ENCODE data around the gene TMEM204. TPM values are rescaled to one million over a fixed set of nuclear protein-coding genes. Genes with fewer than 3 reads are reported as not detected.

The TMEM204 gene
- total and polyA plus RNA-seq, 10 of the 15 experiments (the other 5 are each of a cell fraction or from before 2014, with no cell fraction given), result 0.05 to 0.30 (median 0.18) TPM; not detected in 7

GRCh38 chr16:1561266-1561665 is 27.8 kb downstream of the TMEM204 start:
- no peak overlapping the region for H3K4me2 ChIP-seq (ENCODE audit: control insufficient read depth, insufficient read depth)
- H3K36me3 ChIP-seq (ENCODE audit: control insufficient read depth in 2 of 2, insufficient read depth in 2 of 2, low read length in 1 of 2), result no peaks in the 10 kb centered on the region
- no peaks in the 10 kb centered on the region for H3K4me1 ChIP-seq (ENCODE audit: control insufficient read depth, insufficient read depth, low read length)
- ChIA-PET CTCF (no interaction called here), POLR2A (no interaction called here), SMC1A (ENCODE audit: uncharacterized antibody, unreplicated experiment) (no interaction called here), RAD21 (ENCODE audit: unreplicated experiment) (no interaction called here)
- no peaks in the 10 kb centered on the region for H3K79me2 ChIP-seq (ENCODE audit: control insufficient read depth, insufficient read depth, low read length)
- TF ChIP-seq BCLAF1 (IDR thresholded peaks at IDR 0.05) (no peak), CTCF (IDR thresholded peaks at IDR 0.05 in 2 of 3, conservative IDR thresholded peaks at IDR 0.05 in 1 of 3; ENCODE audit: control insufficient read depth in 2 of 3, extremely low read depth in 1 of 3, insufficient read depth in 1 of 3, low read depth in 3 of 3, low read length in 3 of 3) (no peak), LARP7 (IDR thresholded peaks at IDR 0.05) (no peak), NRF1 (conservative IDR thresholded peaks at IDR 0.05; ENCODE audit: low read depth, low read length) (no peak), USF2 (IDR thresholded peaks at IDR 0.05; ENCODE audit: borderline replicate concordance, low read depth, low read length) (no peak), ZNF622 (IDR thresholded peaks at IDR 0.05) (no peak), JUNB (IDR thresholded peaks at IDR 0.05) (no peak), BACH1 (IDR thresholded peaks at IDR 0.05; ENCODE audit: borderline replicate concordance) (no peak), SRF (IDR thresholded peaks at IDR 0.05; ENCODE audit: low read depth in 2 of 2, low read length in 2 of 2) (no peak), BMI1 (IDR thresholded peaks at IDR 0.05; ENCODE audit: borderline replicate concordance) (no peak), HDGF (IDR thresholded peaks at IDR 0.05) (no peak), NFYA (IDR thresholded peaks at IDR 0.05; ENCODE audit: borderline replicate concordance, low read depth, low read length) (no peak)
- no peak overlapping the region for H3K9ac ChIP-seq (ENCODE audit: control insufficient read depth, insufficient read depth, low read length)
- H3K27ac ChIP-seq (ENCODE audit: control insufficient read depth, insufficient read depth), result no peak overlapping the region
- no peak overlapping the region for H3K4me3 ChIP-seq
- BruUV-seq (replicated peaks), result no TSS peak
- FAIRE-seq (no peak), DNase-seq (ENCODE audit: low read depth, low spot score) (no peak), ATAC-seq (no peak)
- in situ Hi-C loops (cut with MboI), result no loop called here
- no peaks in the 10 kb centered on the region for H3K27me3 ChIP-seq (replicated peaks in 1 of 2; ENCODE audit: control insufficient read depth in 2 of 2, insufficient read depth in 2 of 2, low read length in 1 of 2)
- no peaks in the 10 kb centered on the region for H3K9me3 ChIP-seq (replicated peaks; ENCODE audit: control insufficient read depth, insufficient read depth, low read length)
- WGBS (ENCODE audit: insufficient coverage, insufficient replicate concordance, low lambda C conversion rate, missing lambda C conversion rate), result 67% methylated on average over 7 of the region's 7 CpGs
- intact Hi-C loops (cut with micrococcal nuclease; ENCODE audit: unreplicated experiment), result no loop called here
- H2AFZ ChIP-seq (ENCODE audit: control insufficient read depth, low read depth, low read length), result no peak overlapping the region
- no peaks in the 10 kb centered on the region for H4K20me1 ChIP-seq (ENCODE audit: control insufficient read depth, insufficient read depth)
